NCI-H2081 (cell line): ENCODE results near the gene CNDP1.
"Not testable (repeated sequence)": the region's sequence is repeated elsewhere in the genome, so short reads cannot be mapped to it uniquely, and the experiment has no call there.

ENCODE experiments used
- DNase-seq, 2 experiments: peaks; one replicate each; lab custom pipeline; 2025; lab: John Stamatoyannopoulos, UW

Gene CNDP1

GRCh38 chr18:74546751-74547530 lies 12.6 kb downstream of the CNDP1 start:
- DNase-seq, result no peak

- DNase-seq, result no peak
Measured at GRCh38 chr18:74547860-74548259, 13.6 kb downstream of the CNDP1 start.

GRCh38 chr18:74549591-74550104 lies 15.3 kb downstream of the CNDP1 start:
- no peak for DNase-seq

GRCh38 chr18:74550886-74551285 lies 16.6 kb downstream of the CNDP1 start:
- no peak for DNase-seq

- DNase-seq, result no peak
Measured at GRCh38 chr18:74551452-74551851, 17.2 kb downstream of the CNDP1 start.

- DNase-seq, result peak; percentile 75 to 82
Measured at GRCh38 chr18:74551936-74552555, 17.7 kb downstream of the CNDP1 start.

- DNase-seq, result no peak
Measured at GRCh38 chr18:74556126-74556525, 21.8 kb downstream of the CNDP1 start.

GRCh38 chr18:74558096-74558495 lies 23.8 kb downstream of the CNDP1 start:
- DNase-seq, result no peak

- DNase-seq, result no peak
Measured at GRCh38 chr18:74562131-74562730, 27.9 kb downstream of the CNDP1 start.

- DNase-seq, result no peak
Measured at GRCh38 chr18:74562775-74563174, 28.5 kb downstream of the CNDP1 start.

GRCh38 chr18:74563999-74564398 lies 29.7 kb downstream of the CNDP1 start:
- no peak for DNase-seq

GRCh38 chr18:74565164-74565563 lies 30.9 kb downstream of the CNDP1 start:
- not testable (repeated sequence) for DNase-seq

GRCh38 chr18:74565993-74566392 lies 31.7 kb downstream of the CNDP1 start:
- not testable (repeated sequence) for DNase-seq

- DNase-seq, result no peak
Measured at GRCh38 chr18:74567822-74568221, 33.5 kb downstream of the CNDP1 start.

- no peak for DNase-seq
Measured at GRCh38 chr18:74569401-74569800, 35.1 kb downstream of the CNDP1 start.

- DNase-seq, result no peak
Measured at GRCh38 chr18:74570266-74570665, 36.0 kb downstream of the CNDP1 start.

GRCh38 chr18:74571895-74572680 lies 37.8 kb downstream of the CNDP1 start:
- no peak for DNase-seq

- DNase-seq, result no peak
Measured at GRCh38 chr18:74573053-74573452, 38.8 kb downstream of the CNDP1 start.

- DNase-seq, result no peak
Measured at GRCh38 chr18:74574916-74575315, 40.6 kb downstream of the CNDP1 start.

GRCh38 chr18:74577019-74577418 lies 42.7 kb downstream of the CNDP1 start:
- no peak for DNase-seq

- no peak for DNase-seq
Measured at GRCh38 chr18:74579496-74580065, 45.3 kb downstream of the CNDP1 start.

GRCh38 chr18:74582642-74583041 lies 48.3 kb downstream of the CNDP1 start:
- DNase-seq, result no peak
